Fibroblast of skin of right biceps (primary cell): ENCODE data around the gene ZRANB3.
"Not testable (repeated sequence)": the region's sequence is repeated elsewhere in the genome, so short reads cannot be mapped to it uniquely, and the experiment has no call there.

Source experiments
- DNase-seq: peaks from one replicate; pipeline ENCODE4 v3.0.0-alpha.2; 2013

The ZRANB3 gene

GRCh38 chr2:135113322-135113721 lies 417.7 kb downstream of the ZRANB3 start:
- DNase-seq: no peak

DNA sequence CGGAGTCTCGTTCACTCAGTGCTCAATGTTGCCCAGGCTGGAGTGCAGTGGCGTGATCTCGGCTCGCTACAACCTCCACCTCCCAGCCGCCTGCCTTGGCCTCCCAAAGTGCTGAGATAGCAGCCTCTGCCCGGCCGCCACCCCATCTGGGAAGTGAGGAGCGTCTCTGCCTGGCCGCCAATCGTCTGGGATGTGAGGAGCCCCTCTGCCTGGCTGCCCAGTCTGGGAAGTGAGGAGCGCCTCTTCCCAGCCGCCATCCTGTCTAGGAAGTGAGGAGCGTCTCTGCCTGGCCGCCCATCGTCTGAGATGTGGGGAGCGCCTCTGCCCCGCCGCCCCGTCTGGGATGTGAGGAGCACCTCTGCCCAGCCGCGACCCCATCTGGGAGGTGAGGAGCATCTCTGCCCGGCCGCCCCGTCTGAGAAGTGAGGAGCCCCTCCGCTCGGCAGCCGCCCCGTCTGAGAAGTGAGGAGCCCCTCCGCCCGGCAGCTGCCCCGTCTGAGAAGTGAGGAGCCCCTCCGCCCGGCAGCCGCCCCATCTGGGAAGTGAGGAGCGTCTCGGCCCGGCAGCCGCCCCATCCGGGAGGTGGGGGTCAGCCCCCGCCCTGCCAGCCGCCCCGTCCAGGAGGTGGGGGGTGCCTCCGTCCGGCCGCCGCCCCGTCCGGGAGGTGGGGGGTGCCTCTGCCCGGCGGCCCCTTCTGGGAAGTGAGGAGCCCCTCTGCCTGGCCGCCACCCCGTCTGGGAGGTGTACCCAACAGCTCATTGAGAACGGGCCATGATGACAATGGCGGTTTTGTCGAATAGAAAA lies 425.3 kb downstream of the ZRANB3 start:
- DNase-seq: not testable (repeated sequence)

- DNase-seq: no peak
Observed at GRCh38 chr2:135103843-135104242, 427.2 kb downstream of the ZRANB3 start.

- DNase-seq: no peak
Observed at GRCh38 chr2:135099802-135100483, 431.1 kb downstream of the ZRANB3 start.

DNA sequence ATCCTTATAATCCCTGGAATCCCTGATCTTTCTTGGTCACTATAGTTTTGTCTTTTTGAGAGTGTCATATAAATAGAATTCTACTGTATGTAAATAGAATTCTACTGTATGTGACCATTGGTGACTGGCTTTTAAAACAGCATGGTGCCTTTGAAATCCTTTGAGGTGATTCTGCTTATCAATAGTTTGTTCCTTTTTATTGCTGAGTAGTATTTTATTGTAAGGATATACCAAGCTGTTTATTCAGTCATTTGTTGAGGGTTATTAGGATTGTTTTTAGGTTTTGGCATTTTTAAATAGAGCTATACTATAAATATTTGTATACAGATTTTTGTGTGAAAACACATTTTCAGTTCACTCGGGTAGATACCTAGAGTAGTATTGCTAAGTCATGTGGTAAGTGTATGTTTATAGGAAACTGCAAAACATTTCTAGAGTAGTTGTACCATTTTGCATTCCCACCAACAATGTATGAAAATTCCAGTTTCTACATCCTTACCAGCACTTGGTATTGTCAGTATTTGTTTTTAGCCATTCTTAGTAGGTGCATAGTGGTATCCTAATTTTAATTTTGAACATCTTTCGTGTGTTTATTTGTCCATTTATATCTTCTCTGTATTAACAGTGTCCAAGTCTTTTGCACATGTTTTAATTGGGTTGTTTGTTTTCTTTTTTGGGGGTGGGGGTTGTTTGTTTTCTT lies 433.3 kb downstream of the ZRANB3 start:
- DNase-seq: no peak

- peak; percentile 13 for DNase-seq
Observed at GRCh38 chr2:135096665-135097446, 434.2 kb downstream of the ZRANB3 start.

GRCh38 chr2:135095591-135095990 lies 435.4 kb downstream of the ZRANB3 start:
- no peak for DNase-seq

GRCh38 chr2:135094508-135094907 lies 436.5 kb downstream of the ZRANB3 start:
- DNase-seq: no peak

DNA sequence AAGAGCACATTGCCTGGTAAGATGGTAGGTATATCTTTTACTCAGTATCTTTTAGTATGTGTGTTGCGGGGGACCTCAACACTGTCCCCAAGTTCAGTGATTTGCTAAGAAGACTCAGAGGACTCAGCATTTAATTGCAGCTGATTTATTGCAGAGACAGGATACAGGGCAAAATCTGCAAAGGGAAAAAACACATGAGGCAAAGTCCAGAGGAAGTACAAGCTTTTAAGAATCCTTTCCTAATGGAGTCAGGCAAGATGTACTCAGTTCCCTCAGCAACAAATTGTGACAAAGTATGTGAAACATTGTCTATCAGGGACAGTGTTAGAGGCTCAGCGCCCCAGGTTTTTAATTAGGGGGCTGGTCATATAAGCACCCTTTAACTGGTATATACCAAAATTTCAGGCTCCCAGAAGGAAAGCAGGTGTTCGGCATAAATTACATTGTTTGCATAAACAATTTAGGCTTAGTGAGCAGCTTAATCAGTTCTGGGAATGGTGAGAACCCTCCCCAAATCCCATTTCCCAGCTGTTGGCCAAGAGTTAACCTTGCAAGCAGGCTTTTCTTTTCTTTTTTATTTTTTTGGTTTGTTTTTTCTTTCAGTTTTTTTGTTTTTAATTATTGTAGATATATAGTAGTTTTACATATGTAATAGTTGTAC lies 437.2 kb downstream of the ZRANB3 start:
- DNase-seq: no peak

GRCh38 chr2:135093193-135093592 lies 437.8 kb downstream of the ZRANB3 start:
- DNase-seq: no peak

- DNase-seq: no peak
Observed at GRCh38 chr2:135091681-135092080, 439.3 kb downstream of the ZRANB3 start.

DNA sequence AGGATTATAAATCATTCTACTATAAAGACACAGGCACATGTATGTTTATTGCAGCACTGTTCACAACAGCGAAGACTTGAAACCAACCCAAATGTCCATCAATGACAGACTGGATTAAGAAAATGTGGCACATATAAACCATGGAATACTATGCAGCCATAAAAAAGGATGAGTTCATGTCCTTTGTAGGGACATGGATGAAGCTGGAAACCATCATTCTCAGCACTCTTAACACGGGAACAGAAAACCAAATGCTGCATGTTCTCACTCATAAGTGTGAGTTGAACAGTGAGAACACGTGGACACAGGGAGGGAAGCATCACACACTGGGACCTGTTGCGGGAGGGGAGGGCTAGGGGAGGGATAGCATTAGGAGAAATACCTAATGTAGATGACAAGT lies 441.4 kb downstream of the ZRANB3 start:
- not testable (repeated sequence) for DNase-seq
